ENCODE measurements around the gene ZSWIM1.
A peak's percentile ranks its signal among the peaks of the same experiment; 100 is the strongest.
"Not testable (repeated sequence)": the region's sequence is repeated elsewhere in the genome, so short reads cannot be mapped to it uniquely, and the experiment has no call there.

Gene ZSWIM1

GRCh38 chr20:45890077-45890984, 9.3 kb downstream of the ZSWIM1 start:
- no peak for DNase-seq (ENCODE audit: low read depth)

- peak; percentile 91 for DNase-seq (ENCODE audit: low read depth)
These were observed 10.3 kb downstream of the ZSWIM1 start, which contains the start of the genes CTSA and NEURL2 for GRCh38 chr20:45890985-45891983. TSS of gene CTSA (plus strand) at chr20:45891335. CDS start at chr20:45891569, 234 bp downstream. TSS of gene NEURL2 (minus strand) at chr20:45891208. CDS start at chr20:45890991, 217 bp downstream.

- DNase-seq (ENCODE audit: low read depth), result no peak
These were observed 11.2 kb downstream of the ZSWIM1 start for GRCh38 chr20:45892049-45892825.

GRCh38 chr20:45892828-45893500, 11.9 kb downstream of the ZSWIM1 start:
- DNase-seq (ENCODE audit: low read depth), result no peak

GRCh38 chr20:45893831-45894230, 12.8 kb downstream of the ZSWIM1 start:
- DNase-seq (ENCODE audit: low read depth), result no peak

- DNase-seq (ENCODE audit: low read depth), result no peak
These were observed 13.8 kb downstream of the ZSWIM1 start for GRCh38 chr20:45894797-45895196.

- no peak for DNase-seq (ENCODE audit: low read depth)
These were observed 15.7 kb downstream of the ZSWIM1 start for GRCh38 chr20:45896641-45897161.

- DNase-seq (ENCODE audit: low read depth), result no peak
These were observed 16.3 kb downstream of the ZSWIM1 start for GRCh38 chr20:45897289-45897688.

- no peak for DNase-seq (ENCODE audit: low read depth)
These were observed 16.7 kb downstream of the ZSWIM1 start for GRCh38 chr20:45897692-45898091.

GRCh38 chr20:45898285-45898684, 17.3 kb downstream of the ZSWIM1 start:
- no peak for DNase-seq (ENCODE audit: low read depth)

GRCh38 chr20:45899046-45899835, 18.2 kb downstream of the ZSWIM1 start:
- DNase-seq (ENCODE audit: low read depth), result no peak

GRCh38 chr20:45901332-45901731, 20.3 kb downstream of the ZSWIM1 start:
- DNase-seq (ENCODE audit: low read depth), result not testable (repeated sequence)

- no peak for DNase-seq (ENCODE audit: low read depth)
These were observed 21.2 kb downstream of the ZSWIM1 start for GRCh38 chr20:45902199-45902701.

- no peak for DNase-seq (ENCODE audit: low read depth)
These were observed 23.8 kb downstream of the ZSWIM1 start for GRCh38 chr20:45904583-45905504.

GRCh38 chr20:45905505-45906079, 24.6 kb downstream of the ZSWIM1 start:
- no peak for DNase-seq (ENCODE audit: low read depth)

- DNase-seq (ENCODE audit: low read depth), result no peak
These were observed 26.4 kb downstream of the ZSWIM1 start for GRCh38 chr20:45907219-45907948.

GRCh38 chr20:45908084-45908483, 27.1 kb downstream of the ZSWIM1 start:
- DNase-seq (ENCODE audit: low read depth), result no peak
